Glomerular visceral epithelial cell (primary cell): Measurements from ENCODE around the gene PPP1R13B.
"Not testable (repeated sequence)": the region's sequence is repeated elsewhere in the genome, so short reads cannot be mapped to it uniquely, and the experiment has no call there.

ENCODE experiments used
- DNase-seq: peaks from one replicate; pipeline ENCODE4 v3.0.0-alpha.2; 2016; ENCODE audit errors: extremely low spot score

Gene PPP1R13B

DNA sequence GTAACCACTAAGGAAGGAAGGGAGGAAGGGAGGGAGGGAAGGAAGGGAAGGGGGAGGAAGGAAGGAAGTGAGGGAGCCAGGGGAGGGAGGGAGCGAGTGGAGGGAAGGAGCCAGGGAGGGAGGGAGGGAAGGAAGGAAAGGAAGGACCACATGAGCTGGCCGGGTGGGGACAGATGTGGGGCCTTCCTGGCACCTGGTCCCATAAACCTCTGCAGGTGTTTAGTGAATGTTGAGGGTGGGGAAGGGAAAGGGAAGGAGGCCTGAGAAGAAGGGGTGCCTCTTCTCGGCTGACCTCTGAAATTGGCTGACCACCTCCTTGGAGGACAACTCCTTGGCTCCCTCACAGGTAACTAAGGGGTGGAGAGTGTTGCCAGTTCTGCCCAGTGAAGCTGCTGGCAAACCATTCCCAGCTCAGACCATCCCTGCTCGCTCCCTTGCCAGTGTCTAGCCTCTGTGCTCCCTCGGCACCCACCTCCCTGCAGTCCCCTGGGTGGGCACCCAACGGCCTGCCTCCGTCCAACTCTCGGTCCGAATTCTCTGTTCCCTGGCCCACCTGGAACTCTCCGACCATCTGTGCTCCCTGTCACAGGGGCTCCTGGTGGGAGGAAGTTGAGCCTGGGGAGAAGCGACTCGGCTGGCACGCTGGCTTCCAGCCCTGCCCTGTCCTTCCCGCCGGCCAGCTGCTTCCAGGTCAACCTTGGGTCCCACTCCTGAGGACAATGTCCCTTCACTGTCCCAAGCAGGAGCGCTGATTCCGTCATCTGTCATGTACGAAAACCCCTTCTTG lies 12.2 kb upstream of the PPP1R13B start:
- no peak for DNase-seq

DNA sequence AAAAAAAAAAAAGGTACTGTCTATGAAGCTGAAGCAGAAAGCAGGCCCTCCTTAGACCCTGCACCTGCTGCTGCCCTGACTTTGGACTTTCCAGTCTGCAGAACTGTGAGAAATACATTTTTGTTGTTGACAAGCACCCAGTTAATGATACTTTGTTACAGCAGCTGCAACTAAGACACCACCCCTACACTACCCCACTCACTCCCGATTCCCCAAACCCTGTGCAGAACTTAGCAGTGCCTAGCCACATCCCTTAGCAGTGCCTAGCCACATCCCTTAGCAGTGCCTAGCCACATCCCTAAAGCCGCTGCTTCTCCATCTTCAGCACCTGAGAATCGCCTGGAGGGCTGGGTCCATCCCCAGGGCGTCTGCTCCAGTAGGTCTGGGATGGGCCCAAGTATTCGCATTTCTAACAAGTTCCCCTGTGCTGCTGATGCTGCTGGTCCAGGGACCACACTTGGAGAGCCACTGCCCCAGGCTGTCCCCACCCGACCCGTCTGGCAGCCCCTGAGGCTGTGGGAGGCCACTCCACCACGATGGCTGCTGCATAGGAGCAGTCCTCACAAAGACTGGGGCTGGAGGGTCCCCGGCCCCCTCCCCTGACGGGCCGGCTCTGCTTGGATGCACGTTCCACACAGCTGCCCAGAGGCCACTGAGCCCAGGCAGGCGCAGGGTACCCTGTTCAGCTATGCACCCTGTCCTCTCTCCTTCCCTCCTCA lies 10.8 kb upstream of the PPP1R13B start:
- DNase-seq = no peak

DNA sequence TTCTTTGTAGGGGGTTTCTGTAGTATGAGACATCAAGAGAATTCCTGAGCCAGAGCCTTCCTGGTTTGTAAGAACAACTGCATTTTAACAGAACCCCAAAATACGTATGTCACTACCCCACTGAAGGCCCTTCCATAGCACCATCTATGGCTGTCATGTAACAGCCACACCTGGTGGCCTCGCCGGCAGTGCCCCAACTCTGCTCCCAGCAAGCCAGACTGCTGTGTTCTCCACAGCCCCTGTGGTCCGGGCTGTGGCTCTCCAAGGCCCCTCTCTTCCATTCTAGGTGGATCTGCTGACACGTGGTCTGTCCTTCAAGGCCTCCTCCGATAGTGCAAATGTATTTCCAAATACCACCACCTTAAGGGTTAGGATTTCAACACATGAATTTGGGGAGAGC lies 9.9 kb upstream of the PPP1R13B start:
- DNase-seq = no peak

GRCh38 chr14:103856607-103857006 lies 9.2 kb upstream of the PPP1R13B start:
- DNase-seq = no peak

DNA sequence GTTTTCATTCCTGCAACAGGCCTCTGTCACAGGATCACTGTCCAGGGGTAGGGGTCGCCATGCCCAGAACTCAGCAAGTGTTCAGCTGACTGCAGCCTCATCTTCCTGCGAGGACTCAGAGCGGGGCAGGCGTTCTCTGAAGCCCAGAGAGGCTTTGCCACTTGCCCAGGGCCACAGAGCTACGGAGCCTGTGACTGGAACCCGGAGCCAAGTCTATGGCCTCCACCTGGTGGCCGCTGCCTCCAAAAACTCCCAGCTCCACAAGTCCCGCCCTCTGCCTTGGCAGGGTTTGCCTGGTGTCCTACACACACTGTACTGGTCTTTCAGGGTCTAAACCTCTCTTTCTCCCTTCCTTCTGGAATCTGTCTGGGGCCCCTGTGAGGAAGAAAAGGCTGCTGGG lies 8.7 kb upstream of the PPP1R13B start:
- DNase-seq = no peak

GRCh38 chr14:103855734-103856095 lies 8.3 kb upstream of the PPP1R13B start:
- DNase-seq = no peak

DNA sequence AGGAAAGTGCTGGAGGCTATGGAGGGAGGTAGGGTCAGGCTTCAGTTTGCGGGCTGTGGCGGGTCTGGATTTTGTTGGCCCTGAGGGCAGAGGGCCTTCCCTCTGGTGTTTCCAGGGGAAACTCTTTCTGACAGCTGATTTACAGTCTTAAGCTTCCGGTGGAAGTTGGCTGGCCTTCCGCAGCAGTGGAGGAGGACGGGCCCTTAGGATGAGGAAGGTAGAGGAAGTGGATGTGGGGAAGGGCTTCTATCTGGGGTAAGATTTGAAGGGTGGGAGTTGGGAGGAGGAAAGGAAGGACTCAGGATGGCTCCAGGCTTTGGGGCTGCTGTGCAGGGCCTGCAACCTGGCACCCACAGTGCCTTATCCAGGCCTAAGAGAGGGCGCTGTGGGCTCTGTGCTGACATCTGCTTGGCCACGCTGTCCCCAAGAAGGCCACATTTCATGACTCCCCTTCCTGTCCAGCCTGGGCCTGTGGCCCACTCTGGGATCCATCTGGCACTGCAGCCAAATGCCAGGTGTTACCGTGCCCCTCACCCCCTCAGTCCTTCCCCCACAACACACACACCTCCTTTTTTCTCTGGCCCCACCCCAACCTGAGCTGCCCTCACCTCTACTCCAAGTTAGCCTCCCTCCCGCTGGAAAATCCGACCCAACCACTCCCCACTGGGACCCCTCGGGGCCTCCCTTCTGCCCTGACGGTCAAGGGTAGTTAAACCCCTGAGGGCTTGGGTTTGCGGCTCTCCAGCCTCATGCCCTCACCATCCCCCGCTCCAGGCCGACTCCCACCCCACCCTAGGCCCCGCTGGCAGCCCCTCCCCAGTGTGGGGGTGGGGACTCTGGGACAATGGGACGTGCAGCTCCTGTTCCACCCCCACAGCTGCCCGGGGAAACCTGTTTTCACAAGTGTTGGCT lies 7.7 kb upstream of the PPP1R13B start:
- no peak for DNase-seq

- peak; percentile 61 for DNase-seq
Measured at GRCh38 chr14:103854017-103854808, 6.8 kb upstream of the PPP1R13B start.

- no peak for DNase-seq
Measured at GRCh38 chr14:103849151-103849886, 1.9 kb upstream of the PPP1R13B start.

DNA sequence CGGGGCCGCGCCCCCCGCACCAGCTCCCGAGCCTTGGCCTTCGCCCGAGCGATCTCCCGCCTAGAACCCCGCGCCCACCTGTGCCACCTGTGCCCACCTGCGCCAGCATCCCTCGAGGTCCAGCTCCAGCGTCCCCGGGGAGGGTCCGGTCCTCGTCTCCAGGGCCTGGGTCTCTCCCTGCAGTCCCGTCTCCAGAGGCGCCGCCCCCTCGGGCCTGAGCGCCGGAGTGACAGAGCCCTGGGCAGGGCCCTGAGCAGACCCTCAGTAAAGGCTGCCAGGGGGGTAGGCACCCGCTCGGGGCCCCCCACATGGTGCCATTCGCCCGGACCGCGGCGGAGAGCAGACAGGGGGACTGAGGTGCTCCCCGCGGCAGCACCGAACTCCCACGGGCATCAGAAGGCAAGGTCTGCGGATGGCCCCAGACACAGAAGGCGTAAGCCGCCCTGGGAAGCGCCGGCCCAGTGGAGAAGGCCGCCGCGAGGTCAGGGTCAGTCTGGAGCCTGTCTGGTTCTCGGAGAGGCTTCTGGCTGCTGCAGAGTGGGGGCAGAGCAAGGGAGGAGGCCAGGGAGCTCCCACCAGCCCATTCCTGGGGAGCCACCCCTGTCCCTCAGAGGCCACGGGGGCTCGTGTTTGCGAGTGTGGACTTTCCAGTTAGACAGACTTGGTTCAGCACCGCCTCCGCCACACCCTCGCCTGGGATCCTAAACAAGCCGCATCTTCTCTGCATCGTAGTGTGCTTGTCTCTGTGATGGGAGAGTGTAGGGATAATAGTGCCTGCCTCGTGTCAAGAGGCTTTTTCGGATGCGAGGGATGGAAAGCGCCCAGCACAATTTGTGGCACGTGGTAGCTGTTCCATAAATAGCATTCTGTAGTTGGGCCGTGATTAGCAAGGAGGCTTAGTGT lies 1.1 kb upstream of the PPP1R13B start:
- DNase-seq = no peak

DNA sequence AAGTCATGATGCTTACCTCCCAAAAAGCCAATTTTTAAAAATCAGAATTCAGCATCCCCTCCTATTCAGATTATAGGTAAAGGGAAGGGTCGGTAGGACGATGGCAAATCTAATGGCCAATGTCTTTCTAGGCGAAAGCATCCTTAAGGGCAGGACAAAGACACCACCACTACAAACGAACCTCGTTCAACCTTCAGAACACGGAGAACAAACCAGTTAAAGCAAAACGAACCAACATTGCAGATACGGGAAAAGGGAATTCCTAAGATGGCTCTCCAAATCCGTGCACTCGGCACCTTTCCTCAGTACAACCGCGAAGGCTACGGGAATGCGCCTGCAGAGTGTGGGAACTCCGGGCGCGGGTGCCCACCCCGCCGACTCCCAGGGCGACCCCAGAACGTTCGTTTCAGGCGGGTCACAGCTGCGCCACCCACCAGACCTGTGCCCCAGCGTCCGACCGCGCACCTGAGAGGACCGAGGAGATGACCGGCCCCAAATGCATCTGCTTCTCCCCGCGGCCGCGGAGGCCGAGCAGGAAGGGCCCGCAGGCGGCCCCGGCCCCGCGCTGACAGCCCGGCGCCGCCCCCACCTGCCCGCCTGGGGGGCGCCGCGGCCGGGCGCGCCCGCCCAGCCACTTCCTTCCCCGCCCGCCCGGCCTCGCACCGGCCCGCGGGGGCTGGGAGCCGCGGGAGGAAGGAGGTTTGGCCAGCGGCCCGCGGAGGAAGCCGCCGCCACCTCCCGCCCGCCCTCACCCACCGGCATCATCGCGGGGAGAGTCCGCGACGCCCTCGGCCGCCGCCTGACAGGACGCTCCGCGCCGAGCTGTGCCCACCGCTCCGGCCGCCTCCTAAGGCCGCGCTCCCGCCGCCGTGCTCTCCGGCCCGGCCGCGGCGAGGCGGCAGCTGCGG lies 578 bp downstream of the PPP1R13B start:
- DNase-seq = peak; percentile 47

DNA sequence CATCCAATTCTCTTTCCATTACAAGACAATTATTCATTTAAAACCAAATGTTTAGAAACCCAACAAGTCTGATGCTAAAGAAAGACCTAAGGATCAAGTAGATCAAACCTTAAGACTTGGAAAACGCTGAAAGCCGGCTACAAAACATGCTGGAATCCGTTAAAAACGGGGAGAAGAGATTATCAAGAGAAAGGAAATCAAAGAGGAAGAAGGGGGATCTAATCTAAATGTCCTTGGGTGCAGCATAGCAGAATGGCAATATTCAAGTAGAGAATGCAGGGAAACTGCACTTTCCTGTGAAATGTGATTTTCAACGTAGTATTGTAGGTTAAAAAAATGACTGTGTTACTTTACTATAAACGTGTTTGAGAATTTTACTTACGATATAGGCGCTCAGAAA lies 1.3 kb downstream of the PPP1R13B start:
- no peak for DNase-seq

- DNase-seq = no peak
Measured at GRCh38 chr14:103845327-103845726, 2.0 kb downstream of the PPP1R13B start.

DNA sequence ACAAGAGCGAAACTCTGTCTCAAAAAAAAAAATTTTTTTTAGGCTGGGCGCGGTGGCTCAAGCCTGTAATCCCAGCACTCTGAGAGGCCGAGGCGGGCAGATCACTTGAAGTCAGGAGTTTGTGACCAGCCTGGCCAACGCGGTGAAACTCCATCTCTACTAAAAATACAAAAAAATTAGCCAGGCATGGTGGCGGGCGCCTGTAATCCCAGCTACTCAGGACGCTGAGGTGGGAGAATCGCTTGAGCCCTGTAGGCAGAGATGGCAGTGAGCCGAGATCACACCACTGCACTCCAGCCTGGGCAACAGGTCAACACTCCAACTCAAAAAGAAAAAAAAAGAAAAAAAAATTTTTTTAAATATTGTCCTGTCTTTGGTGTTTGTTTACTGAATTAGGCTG lies 6.1 kb downstream of the PPP1R13B start:
- DNase-seq = not testable (repeated sequence)

- DNase-seq = no peak
Measured at GRCh38 chr14:103840014-103840413, 7.4 kb downstream of the PPP1R13B start.

DNA sequence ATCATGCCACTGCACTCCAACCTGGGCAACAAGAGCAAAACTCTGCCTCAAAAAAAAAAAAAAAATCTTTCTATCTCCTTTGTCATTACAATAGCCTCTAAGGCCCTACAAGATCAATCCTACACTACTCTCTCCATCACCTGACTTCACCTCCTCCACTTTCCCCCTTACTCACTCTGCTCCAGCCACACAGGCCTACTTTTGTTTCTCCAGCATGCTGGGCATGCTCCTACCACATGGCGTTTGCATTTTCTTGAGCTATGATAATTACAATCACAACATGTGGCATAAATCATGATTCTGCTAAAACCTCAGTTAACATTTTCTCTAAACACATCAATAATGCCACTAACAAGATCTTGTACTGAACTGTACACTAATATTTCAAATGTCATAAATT lies 7.8 kb downstream of the PPP1R13B start:
- DNase-seq = no peak

GRCh38 chr14:103838117-103838516 lies 9.3 kb downstream of the PPP1R13B start:
- DNase-seq = no peak

DNA sequence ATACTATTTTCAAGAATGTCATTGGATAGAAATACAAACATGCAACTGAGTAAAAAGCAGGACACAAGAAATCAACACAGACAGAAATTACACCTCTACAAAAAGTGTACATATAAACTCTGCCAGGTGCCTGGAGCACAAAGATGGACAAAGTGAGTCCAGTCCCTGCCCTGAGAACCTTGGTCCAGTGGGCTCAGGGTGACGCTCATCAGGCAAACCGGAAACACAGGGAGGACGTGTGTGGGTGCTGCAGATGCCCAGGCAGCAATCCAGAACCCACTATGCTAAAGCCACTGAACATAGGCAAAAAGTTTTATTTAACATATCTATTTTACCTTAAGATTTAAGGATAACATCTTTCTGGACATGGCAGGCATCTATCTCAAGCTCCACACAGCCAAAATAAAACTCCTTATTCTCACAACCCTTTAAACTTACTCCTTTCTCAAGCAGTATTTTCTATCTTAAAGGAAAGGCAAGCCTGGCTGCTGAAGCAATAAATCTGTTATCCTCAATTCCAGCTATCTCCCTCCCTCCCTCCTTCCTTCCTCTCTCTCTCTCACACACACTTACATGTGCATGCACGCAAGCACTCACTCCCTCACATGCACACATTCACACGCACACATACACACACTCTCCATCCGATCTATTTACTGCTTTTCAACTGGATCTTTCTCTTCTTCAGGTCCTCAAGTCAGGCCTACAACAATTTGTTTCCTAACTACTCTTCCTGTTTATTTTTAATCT lies 10.2 kb downstream of the PPP1R13B start:
- DNase-seq = no peak
